GM23338 (cell line): ENCODE results near the gene MAGI1.

Source experiments
- CREB1 ChIP-seq: fragments of 250-450 bp; sonication (Bioruptor Pico); IDR thresholded peaks from 2 replicates; pipeline ENCODE4 v1.5.0; 2020; ENCODE audit warnings: low read depth, mild to moderate bottlenecking, moderate library complexity
- CTCF ChIP-seq, 2 experiments: fragments of 200-600 bp in 1 of 2; sonication (generic) in 1 of 2; conservative IDR thresholded peaks; 2 replicates each; pipeline versions ENCODE4 v1.5.1 to v1.6.1; 2016 to 2017; ENCODE audit warnings: antibody characterized with exemption in 2 of 2, low read depth in 2 of 2, mild to moderate bottlenecking in 2 of 2, moderate library complexity in 1 of 2
- ETS1 ChIP-seq: IDR thresholded peaks from 2 replicates; pipeline ENCODE4 v1.6.1; 2016; ENCODE audit warnings: antibody characterized with exemption
- EZH2 ChIP-seq: fragments of 200-600 bp; sonication (generic); IDR thresholded peaks from one replicate; pipeline ENCODE4 v1.8.0; 2017; ENCODE audit warnings: antibody characterized with exemption, mild to moderate bottlenecking, low read depth; ENCODE audit not compliant: unreplicated experiment
- EZH2phosphoT487 ChIP-seq: fragments of 200-600 bp; sonication (generic); IDR thresholded peaks from one replicate; pipeline ENCODE4 v1.8.1; 2018; ENCODE audit warnings: antibody characterized with exemption; ENCODE audit not compliant: unreplicated experiment
- JUNB ChIP-seq: IDR thresholded peaks from one replicate; pipeline ENCODE4 v1.6.1; 2016; ENCODE audit warnings: antibody characterized with exemption; ENCODE audit not compliant: unreplicated experiment
- POLR2AphosphoS5 ChIP-seq: IDR thresholded peaks from 2 replicates; pipeline ENCODE4 v1.6.1; 2016; ENCODE audit warnings: antibody characterized with exemption, low read depth
- REST ChIP-seq: IDR thresholded peaks from one replicate; pipeline ENCODE4 v1.6.1; 2018; ENCODE audit warnings: antibody characterized with exemption; ENCODE audit not compliant: unreplicated experiment
- TF ChIP-seq, protein P1 (sequence below): fragments of 250-450 bp; sonication (Bioruptor Pico); IDR thresholded peaks from 2 replicates; pipeline ENCODE4 v1.5.0; 2020; ENCODE audit warnings: mild to moderate bottlenecking, moderate library complexity

DNA sequence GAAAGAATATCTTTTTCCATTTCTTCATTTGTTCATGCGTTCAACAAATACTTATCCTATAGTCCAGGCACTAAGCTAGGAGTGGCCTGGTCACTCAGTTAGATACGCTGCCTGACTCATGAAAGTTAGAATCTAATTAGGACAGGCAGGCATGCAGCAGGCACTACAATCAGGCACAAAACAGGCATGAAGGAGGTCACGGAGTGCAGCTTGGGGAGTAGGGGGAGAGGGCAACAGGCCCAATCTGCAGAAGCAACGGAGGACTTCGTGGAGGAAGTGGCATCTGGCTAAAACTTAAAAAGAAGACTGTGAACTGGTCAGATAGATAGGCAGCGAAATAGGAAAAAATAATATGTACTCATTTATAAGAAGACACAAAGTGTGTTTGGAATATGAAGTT lies 420.9 kb downstream of the MAGI1 start:
- TF ChIP-seq CREB1 (CRISPR knock-in tag) (no peak), CTCF (conservative IDR thresholded peaks at IDR 0.05; ENCODE audit: low read depth in 2 of 2) (no peak), REST (no peak), EZH2 (no peak), EZH2phosphoT487 (no peak), POLR2AphosphoS5 (no peak), JUNB (no peak), ETS1 (no peak)
- TF ChIP-seq, protein P1, sequence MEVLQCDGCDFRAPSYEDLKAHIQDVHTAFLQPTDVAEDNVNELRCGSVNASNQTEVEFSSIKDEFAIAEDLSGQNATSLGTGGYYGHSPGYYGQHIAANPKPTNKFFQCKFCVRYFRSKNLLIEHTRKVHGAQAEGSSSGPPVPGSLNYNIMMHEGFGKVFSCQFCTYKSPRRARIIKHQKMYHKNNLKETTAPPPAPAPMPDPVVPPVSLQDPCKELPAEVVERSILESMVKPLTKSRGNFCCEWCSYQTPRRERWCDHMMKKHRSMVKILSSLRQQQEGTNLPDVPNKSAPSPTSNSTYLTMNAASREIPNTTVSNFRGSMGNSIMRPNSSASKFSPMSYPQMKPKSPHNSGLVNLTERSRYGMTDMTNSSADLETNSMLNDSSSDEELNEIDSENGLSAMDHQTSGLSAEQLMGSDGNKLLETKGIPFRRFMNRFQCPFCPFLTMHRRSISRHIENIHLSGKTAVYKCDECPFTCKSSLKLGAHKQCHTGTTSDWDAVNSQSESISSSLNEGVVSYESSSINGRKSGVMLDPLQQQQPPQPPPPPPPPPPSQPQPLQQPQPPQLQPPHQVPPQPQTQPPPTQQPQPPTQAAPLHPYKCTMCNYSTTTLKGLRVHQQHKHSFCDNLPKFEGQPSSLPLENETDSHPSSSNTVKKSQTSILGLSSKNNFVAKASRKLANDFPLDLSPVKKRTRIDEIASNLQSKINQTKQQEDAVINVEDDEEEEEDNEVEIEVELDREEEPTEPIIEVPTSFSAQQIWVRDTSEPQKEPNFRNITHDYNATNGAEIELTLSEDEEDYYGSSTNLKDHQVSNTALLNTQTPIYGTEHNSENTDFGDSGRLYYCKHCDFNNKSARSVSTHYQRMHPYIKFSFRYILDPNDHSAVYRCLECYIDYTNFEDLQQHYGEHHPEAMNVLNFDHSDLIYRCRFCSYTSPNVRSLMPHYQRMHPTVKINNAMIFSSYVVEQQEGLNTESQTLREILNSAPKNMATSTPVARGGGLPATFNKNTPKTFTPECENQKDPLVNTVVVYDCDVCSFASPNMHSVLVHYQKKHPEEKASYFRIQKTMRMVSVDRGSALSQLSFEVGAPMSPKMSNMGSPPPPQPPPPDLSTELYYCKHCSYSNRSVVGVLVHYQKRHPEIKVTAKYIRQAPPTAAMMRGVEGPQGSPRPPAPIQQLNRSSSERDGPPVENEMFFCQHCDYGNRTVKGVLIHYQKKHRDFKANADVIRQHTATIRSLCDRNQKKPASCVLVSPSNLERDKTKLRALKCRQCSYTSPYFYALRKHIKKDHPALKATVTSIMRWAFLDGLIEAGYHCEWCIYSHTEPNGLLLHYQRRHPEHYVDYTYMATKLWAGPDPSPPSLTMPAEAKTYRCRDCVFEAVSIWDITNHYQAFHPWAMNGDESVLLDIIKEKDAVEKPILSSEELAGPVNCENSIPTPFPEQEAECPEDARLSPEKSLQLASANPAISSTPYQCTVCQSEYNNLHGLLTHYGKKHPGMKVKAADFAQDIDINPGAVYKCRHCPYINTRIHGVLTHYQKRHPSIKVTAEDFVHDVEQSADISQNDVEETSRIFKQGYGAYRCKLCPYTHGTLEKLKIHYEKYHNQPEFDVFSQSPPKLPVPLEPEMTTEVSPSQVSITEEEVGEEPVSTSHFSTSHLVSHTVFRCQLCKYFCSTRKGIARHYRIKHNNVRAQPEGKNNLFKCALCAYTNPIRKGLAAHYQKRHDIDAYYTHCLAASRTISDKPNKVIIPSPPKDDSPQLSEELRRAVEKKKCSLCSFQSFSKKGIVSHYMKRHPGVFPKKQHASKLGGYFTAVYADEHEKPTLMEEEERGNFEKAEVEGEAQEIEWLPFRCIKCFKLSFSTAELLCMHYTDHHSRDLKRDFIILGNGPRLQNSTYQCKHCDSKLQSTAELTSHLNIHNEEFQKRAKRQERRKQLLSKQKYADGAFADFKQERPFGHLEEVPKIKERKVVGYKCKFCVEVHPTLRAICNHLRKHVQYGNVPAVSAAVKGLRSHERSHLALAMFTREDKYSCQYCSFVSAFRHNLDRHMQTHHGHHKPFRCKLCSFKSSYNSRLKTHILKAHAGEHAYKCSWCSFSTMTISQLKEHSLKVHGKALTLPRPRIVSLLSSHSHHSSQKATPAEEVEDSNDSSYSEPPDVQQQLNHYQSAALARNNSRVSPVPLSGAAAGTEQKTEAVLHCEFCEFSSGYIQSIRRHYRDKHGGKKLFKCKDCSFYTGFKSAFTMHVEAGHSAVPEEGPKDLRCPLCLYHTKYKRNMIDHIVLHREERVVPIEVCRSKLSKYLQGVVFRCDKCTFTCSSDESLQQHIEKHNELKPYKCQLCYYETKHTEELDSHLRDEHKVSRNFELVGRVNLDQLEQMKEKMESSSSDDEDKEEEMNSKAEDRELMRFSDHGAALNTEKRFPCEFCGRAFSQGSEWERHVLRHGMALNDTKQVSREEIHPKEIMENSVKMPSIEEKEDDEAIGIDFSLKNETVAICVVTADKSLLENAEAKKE (CRISPR knock-in tag) = no peak
